GM18868 (cell line): ENCODE data around the gene SLFN14.
"Not testable (repeated sequence)": the region's sequence is repeated elsewhere in the genome, so short reads cannot be mapped to it uniquely, and the experiment has no call there.

Source experiments
- ATAC-seq: cut with Tn5 transposase; IDR thresholded peaks from one replicate; pipeline ENCODE4 v1.9.1; 2021; ENCODE audit warnings: mild to moderate bottlenecking, moderate library complexity; ENCODE audit not compliant: unreplicated experiment

Gene SLFN14

DNA sequence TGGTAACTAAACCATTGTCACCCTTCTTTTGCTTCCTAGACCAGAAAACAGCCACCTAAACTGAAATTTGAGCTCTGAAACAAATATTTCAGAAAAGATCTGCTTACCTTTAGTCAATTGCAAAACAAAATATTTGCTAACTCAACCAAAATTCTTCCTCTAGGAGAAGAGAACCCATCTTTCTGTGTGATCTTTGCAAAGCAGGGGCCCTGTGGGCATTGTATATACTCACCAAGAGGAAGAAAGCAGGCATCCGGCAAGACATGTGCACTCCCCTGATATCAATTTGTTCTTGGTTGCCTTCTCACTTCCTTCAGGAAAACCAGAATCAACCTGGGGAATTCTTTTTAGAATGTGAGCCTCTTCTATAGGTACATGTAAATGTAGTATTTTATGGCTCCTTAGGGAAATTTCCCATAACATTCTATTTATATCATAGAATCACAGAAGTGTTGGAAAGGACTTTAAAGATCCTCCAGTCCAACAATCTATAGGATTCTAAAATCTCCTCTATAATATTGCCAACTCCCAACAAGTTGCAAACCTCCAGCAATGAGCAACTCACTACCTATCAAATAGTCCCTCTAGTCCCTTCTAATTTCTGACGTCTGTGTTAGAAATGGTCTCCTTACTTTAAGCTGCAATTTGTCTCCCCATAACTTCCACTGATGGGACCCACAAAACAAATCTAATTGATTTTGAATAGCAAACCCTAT is 966 bp downstream of the SLFN14 start:
- ATAC-seq = no peak

DNA sequence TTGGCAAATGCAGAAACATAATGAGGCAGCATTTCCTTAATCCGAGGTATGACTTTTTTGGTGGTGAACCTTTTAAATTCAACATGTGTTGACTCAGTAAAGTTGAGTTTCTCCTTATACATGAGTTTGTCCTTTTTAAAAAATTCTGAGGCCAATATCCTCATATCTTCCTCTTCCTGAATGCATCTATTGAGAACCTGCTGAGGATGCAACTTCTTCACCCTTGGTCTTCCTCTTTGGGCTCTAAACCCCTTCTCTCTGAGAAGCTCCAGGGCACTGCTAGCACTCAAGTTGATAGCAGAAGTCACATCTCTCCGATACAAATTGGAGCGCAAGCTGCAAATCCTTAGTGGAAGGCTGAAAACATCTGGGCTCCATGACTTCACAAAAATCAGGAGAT is 3.3 kb downstream of the SLFN14 start:
- ATAC-seq = no peak

DNA sequence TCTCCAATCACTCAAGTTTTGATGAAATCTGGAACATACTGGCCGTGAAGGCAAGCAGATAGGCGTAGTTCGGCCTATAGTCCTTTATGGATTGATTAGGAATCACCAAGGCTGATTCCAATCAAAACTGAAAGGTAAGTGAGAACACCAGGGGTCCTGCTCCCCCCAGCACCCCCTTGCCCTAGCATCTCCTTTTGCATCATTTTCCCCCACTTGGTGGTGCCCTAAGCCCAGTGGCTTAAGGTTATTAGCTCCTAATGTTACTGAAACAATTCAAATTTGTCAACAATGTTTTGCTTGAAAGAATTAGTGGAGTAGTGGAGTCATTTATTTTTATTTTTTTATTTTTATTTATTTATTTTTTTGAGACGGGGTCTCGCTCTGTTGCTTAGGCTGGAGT is 4.9 kb downstream of the SLFN14 start:
- no peak for ATAC-seq

DNA sequence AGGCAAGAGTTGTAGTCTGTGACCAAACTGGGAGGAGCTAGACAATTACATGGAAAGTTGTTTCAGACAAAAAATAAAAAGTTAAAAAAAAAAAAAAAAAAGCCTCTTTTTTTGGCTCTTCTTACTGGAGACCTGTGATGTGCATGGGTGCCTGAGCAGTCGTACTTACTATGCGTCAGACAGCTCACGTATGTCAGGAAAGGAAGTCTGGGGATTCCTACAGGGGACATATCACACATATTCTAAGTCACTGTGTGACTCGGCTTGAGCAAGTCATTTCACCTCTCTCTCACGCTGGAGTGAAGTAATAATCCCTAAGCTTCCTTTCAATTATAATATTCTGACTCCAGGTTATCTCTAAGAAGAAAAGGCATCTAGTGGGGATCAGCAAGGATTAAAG is 6.0 kb downstream of the SLFN14 start:
- ATAC-seq = no peak

DNA sequence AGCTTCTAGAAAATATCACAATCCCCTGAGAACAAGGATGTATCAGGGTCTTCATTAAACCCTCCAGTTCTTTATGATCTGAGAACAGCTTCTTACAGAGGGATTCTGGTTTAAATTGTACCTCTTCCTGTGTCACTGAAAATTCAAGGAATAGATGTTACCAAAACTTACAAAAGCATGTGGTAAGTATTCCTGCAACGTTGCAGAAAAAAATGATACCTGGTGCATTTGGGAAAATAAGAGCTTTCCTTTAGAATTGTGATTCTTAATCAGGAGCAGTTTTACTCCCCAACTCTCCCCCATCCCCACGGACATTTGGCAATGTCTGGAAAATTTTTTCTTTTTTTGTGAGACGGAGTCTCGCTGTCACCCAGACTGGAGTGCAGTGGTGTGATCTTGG is 7.3 kb downstream of the SLFN14 start:
- no peak for ATAC-seq

DNA sequence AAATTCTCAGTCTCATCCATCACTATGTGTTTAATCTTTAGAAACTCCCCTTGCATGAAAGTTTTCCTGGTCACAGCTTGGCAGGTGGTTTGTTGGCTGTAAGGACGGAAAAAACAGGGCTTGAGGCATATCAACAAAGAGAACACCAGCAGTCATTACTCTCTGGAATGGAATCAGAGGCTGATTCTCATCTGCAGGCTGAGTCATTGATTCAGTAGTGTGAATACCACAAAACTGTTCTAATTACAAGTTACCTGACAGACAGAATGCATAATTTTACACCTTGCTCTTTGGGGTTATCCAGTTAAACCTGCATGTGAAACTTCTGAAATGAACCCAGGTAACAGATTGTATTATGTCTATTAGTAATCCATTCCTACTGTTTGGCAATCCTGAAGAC is 11.6 kb downstream of the SLFN14 start:
- ATAC-seq = no peak

DNA sequence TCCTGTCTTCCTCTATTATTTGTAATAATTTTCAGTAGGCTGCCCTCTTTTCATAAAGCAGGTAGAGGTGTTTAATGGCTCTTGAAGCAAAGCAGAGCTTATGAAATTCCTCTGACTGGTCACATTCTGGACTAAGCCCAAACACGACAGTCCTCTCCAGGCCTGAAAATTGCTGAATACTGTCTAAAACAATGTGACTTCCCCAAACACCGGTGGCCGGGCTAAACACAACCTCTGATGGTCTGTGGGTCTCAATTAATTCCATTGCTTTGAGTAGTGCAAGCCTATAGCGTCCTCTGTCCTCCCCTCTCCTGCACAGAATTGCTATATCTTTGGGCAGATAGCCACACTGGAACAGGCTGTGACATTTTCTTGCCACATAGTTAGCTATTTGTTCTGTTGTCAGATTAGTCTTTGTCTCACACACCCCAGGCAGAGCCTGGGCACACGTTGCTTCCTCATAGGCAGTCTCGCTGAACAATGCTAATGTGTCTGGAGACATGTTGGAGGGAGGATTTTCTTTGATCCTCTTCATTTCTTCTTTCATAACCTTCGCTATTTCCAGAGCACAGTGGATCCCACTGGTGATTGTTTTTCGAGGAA is 12.3 kb downstream of the SLFN14 start:
- no peak for ATAC-seq

DNA sequence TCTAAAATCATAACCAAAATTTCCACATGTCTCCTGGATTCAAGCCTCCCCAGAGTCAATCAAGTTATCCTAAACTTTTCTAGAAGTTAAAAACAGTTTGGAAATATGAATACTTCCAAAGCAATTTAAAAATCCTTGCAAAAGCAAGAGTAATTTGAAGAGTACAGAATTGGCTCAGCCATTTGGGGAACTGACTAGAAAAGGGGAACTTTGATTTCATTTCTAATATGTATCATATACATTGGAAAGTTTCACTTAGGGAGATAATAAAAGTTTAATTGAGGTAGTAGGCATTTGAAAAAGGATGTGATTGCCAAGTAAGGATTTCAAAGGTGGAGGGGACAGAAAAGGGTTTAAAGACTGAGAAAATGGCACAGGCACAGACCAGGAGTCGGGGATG is 14.1 kb downstream of the SLFN14 start:
- ATAC-seq = no peak

DNA sequence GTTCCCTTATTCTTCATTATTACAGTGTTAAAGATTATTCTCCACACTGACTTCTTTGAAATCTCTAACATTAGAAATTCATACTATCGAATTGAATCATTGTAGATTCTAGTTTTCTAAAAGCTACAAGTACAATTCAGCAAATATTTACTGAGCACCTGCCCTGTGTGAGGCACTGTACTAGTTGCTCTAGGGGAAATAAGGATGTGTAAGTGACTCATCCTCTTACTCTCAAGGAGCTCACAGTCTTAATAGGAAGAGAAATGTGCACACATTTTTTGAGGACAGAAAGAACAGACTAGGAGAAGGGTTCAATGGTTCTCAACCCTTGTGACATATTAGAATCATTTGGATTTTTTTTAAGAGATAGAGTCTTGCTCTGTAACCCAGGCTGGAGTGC is 15.5 kb downstream of the SLFN14 start:
- no peak for ATAC-seq

DNA sequence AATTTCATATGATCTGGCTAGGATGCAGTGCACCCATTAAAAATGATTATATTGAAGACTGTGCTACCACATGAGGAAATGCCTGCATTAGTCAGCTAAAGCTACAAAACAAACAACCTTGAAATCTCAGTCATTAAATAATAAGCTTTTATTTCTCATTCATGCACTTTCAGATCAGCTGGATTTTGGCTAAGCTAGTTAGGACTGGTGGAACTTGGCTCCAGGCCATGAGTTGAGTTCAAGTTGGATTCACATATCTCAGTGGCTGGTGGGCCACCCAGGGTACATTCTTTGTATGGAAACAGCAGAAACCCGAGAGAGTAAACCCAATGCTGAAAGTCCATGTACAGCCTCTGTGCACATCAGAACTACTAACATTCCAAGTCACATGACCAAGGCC is 16.8 kb downstream of the SLFN14 start:
- no peak for ATAC-seq

DNA sequence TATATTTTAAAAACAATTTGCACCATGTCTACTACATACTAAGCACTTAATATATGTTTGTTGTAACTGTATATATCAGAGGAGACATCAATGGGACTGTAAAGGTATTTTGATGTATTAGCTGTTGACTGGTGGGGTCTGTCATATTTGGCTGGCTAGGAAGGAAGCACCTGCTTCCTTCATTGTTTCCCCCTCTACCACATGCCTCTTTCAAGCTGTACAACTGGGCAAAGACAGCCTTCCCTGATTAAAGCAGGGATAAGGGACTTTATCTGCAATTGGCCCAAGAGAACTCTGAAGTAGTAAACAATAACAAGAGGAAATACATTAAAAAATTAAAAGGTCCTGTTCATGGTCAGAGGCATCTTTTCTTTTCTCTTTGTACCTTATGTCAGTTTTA is 17.6 kb downstream of the SLFN14 start:
- ATAC-seq = no peak

DNA sequence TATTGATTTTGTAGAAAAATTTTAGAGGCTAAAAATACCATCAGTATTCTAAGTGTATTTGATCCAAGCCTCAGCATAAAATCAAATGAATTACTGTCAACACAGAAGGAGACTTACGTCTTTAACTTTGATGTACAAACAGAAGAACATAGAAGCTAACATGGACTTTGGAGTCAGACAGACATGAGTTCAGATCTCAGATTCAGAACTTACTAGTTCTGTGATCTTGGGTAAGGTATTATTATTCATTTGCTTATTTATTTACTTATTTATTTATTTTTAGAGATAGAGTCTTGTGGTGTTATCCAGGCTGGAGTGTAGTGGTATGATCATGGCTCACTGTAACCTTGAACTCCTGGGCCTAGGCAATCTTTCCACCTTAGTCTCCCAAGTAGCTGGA is 19.2 kb downstream of the SLFN14 start:
- ATAC-seq = no peak

DNA sequence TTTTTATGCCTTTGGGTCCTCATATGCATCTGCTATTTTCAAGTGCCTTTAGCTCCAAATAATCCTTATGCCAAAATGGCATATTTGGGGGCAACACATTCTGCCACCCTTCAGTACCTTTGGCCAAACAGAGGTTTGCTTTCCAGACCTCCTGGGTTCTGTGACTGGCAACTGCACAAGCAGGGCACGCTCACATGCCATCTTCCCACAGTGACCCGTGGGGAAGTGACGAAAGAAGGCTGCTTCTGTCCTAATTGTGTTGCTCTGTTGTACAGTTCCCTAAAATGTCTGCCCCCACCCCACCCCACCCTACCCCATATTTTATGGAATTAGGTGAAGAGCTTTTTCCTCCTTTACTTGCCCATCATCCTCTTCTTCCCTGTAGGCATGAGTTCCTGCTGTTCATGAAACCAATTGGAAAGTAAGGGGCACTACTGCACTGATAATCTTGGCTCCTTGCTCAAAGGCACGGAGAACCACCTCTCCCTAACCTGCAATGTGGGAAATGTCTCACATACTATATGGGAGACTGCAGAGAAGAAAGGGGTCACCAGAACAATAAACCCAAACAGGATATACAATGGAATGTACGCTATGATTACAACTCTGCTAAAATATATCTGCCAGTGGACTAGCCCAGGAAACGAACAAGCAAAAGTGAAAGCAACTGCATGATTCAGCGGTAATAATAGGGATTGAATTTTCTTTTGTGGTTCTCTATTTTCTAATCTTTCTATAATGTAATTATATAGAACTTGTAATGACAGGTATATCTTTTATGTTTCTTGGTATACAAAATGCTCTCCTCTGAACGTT is 19.8 kb downstream of the SLFN14 start:
- no peak for ATAC-seq

DNA sequence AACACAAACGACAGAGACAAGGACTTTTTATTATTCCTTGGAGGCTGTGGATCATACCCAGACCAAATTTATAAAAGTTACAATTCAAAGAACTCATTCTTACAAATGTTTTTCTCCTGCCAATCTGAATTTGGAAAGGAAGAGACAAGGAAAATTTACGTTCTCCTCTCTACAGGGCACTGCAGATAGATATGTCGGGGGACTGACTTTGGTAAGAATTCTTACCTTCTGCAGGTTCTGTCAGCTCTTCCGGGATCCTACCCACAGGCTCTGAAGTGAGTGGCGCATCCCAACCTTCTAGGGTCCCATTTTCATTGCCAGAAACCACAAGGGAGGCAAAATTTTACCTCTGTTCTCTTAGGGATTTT is 21.0 kb downstream of the SLFN14 start:
- no peak for ATAC-seq

DNA sequence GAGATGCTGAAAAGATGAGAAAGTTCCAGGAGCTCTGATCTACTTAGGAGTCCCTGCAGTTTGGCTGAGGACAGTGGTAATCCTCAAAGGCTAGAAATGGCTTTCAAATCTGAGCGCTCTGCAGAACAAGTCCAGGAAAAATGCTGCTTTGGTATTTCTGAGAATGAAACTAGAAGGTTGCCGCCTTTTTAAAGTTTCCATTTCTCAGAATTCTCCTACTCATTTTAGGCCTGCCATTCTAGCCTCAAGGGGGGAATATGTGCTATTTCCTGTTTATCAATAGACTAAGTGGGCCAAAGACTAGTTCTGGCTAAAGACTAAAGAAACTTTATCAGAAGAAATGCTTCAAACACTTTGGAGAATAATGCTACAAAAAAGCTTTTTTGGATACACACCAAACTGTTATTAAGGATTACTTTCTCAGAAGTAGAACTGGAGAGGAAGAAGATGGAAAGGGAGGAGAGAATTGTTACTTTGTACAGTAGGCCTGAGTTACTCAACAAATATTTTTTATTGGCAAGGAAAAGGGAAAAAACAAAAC is 22.9 kb downstream of the SLFN14 start, which contains the start of gene SLFN12L:
Gene SLFN12L (minus strand): TSS at position 78 of the 541 bp plus-strand sequence. CDS start 15,314 bp downstream, outside the sequence.
- ATAC-seq = no peak

DNA sequence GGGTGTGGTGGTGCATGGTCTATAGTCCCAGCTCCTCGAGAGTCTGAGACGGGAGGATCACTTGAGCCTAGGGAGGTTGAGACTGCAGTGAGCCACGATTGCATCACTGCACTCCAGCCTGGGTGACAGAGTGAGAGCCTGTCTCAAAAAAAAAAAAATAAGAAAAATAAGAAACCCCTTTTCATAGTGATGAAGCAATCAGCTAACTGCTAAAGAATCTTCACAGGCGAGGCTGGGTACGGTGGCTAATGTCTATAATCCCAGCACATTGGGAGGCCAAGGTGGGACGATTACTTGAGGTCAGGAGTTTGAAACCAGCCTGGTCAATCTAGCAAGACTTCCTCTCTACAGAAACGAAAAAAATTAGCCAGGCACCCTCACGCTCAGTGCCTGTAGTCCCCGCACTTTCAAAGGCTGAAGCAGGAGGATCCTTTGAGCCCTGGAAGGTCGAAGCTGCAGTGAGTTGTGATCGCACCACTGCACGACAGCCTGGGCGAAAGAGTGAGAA is 23.9 kb downstream of the SLFN14 start:
- no peak for ATAC-seq

DNA sequence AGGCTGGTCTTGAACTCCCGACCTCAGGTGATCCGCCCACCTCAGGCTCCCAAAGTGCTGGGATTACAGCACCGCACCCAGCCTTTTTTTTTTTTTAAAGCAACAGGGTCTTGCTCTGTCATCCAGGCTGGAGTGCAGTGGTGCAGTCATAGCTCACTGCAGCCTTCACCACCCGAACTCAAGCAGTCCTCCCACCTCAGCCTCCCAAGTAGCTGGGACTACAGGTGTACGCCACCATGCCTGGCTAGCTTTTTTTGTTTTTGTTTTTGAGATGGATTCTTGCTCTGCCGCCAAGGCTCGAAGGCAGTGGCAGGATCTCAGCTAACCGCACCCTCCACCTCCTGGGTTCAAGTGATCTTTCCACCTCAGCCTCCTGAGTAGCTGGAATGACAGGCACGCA is 25.2 kb downstream of the SLFN14 start:
- not testable (repeated sequence) for ATAC-seq

DNA sequence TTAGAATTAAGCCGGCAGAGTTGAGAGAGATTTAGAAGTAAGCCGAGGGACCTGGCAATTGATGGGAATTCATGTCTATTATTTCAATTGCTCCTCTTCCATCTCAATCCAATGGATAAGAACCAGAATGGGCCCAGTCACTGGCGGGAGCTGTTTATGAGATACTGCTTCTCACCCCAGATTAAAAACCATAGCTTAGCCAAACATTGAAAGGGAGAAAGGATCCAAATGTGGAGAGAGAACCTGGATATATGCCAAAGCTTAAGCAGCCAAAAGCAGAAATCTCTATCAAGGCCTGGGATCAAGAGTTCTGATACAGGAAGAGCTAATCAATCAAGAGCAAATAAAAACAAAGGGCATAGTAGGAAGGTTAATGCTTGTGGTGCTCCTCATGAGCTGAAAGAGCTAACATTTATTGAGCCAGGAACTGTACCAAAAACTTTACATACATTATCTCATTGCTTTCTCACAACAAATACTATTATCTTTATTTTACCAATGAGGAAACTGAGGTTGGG is 26.0 kb downstream of the SLFN14 start:
- ATAC-seq = no peak

DNA sequence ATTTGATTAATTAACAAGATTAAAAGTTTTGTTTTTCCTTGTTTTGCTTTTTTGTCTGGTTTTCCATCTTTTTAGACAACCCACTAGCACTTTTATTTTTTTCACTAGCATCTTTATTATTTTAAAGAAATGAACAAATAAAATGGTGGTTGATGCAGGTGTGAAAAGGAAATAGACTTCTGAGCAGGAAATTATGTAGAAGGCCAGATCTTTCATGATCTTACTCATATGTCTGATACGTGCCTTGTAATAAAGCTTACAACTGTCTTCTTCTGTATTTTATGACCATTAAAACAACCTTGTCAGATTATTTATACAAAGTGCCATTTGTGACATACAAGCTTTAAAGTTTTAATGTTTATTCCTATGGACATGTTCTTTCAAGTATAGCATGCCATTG is 29.5 kb downstream of the SLFN14 start:
- no peak for ATAC-seq

DNA sequence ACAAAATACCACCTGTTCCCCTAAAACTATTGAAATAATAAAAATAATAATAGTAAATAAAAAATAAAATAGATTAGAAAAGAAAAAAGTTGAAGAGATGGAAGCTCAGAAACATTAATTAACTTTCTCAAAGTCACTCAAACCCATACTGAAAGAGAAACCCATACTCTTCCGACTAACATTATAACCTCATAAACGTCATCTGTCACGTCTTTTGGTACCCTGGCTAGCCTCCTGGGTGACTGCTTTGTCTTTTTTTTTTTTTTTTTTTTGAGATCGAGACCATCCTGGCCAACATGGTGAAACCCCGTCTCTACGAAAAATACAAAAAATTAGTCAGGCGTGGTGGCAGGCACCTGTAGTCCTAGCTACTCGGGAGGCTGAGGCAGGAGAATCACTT is 30.8 kb downstream of the SLFN14 start:
- ATAC-seq = no peak

DNA sequence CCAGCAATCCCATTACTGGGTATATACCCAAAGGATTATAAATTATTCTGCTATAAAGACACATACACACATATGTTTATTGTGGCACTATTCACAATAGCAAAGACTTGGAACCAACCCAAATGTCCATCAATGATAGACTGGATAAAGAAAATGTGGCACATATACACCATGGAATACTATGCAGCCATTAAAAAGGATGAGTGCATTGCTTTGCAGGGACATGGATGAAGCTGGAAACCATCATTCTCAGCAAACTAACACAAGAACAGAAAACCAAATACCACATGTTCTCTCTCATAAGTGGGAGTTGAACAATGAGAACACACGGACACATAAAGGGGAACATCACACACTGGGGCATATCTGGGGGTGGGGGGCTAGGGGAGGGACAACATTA is 31.3 kb downstream of the SLFN14 start:
- ATAC-seq = not testable (repeated sequence)
